GM03348 (cell line): ENCODE results near the gene NUP133.
"Not testable (repeated sequence)": the region's sequence is repeated elsewhere in the genome, so short reads cannot be mapped to it uniquely, and the experiment has no call there.

Source experiments
- DNase-seq: peaks from one replicate; pipeline ENCODE4 v3.0.0; 2012; ENCODE audit warnings: low spot score

Gene NUP133

GRCh38 chr1:229448845-229449244 lies 59.3 kb downstream of the NUP133 start:
- no peak for DNase-seq

GRCh38 chr1:229448354-229448753 lies 59.8 kb downstream of the NUP133 start:
- DNase-seq: no peak

GRCh38 chr1:229447809-229448252 lies 60.3 kb downstream of the NUP133 start:
- DNase-seq: no peak

GRCh38 chr1:229445828-229446227 lies 62.3 kb downstream of the NUP133 start:
- no peak for DNase-seq

- peak; percentile 58 for DNase-seq
Measured at GRCh38 chr1:229440851-229441537, 67.1 kb downstream of the NUP133 start.

GRCh38 chr1:229438021-229438420 lies 70.1 kb downstream of the NUP133 start:
- DNase-seq: no peak

GRCh38 chr1:229437443-229437842 lies 70.7 kb downstream of the NUP133 start:
- no peak for DNase-seq

- no peak for DNase-seq
Measured at GRCh38 chr1:229436201-229436600, 71.9 kb downstream of the NUP133 start.

GRCh38 chr1:229434641-229435051 lies 73.5 kb downstream of the NUP133 start:
- no peak for DNase-seq

- DNase-seq: no peak
Measured at GRCh38 chr1:229434005-229434640, 74.0 kb downstream of the NUP133 start, which contains the start of gene ACTA1. Gene ACTA1, minus strand, starts transcription at chr1:229434094. Its CDS starts 979 bp downstream, at chr1:229433115.

- no peak for DNase-seq
Measured at GRCh38 chr1:229433364-229434004, 74.7 kb downstream of the NUP133 start.

GRCh38 chr1:229432905-229433304 lies 75.2 kb downstream of the NUP133 start:
- DNase-seq: no peak

- DNase-seq: no peak
Measured at GRCh38 chr1:229432116-229432461, 76.1 kb downstream of the NUP133 start.

- DNase-seq: no peak
Measured at GRCh38 chr1:229431284-229432115, 76.6 kb downstream of the NUP133 start.

- peak; percentile 76 for DNase-seq
Measured at GRCh38 chr1:229430761-229431283, 77.3 kb downstream of the NUP133 start.

GRCh38 chr1:229428256-229428655 lies 79.9 kb downstream of the NUP133 start:
- DNase-seq: no peak

- no peak for DNase-seq
Measured at GRCh38 chr1:229427572-229427971, 80.6 kb downstream of the NUP133 start.

- no peak for DNase-seq
Measured at GRCh38 chr1:229425564-229426159, 82.5 kb downstream of the NUP133 start.

- no peak for DNase-seq
Measured at GRCh38 chr1:229420765-229421164, 87.4 kb downstream of the NUP133 start.

GRCh38 chr1:229420224-229420623 lies 87.9 kb downstream of the NUP133 start:
- DNase-seq: no peak

- DNase-seq: not testable (repeated sequence)
Measured at GRCh38 chr1:229418586-229418985, 89.6 kb downstream of the NUP133 start.

GRCh38 chr1:229412810-229413209 lies 95.3 kb downstream of the NUP133 start:
- DNase-seq: not testable (repeated sequence)
